HepG2 (cell line): Measurements from ENCODE around the gene PSD4. TPM values are rescaled to one million over a fixed set of nuclear protein-coding genes. Genes with fewer than 3 reads are reported as not detected.

Experiments used
- ATAC-seq: fragments of 200-7000 bp; cut with Tn5 transposase; 3 replicates; pipeline ENCODE4 v1.9.1; 2020; ENCODE audit warnings: mild to moderate bottlenecking, moderate library complexity
- BruUV-seq: library from RNA; stranded (reverse); fragments of 400-500 nt; replicated peaks from 2 replicates; lab custom pipeline; 2021; lab: Mats Ljungman, UMichigan
- CTCF ChIA-PET: fragments of 300-600 bp; formaldehyde crosslinking; extraction: SDS; loops from one replicate; lab custom pipeline; 2021; ENCODE audit warnings: low total read pairs, inconsistent platforms, low intra/inter-chr PET ratio; lab: Yijun Ruan, JAX
- POLR2A ChIA-PET: fragments of 350-600 bp; sonication (Branson Sonifier 250); formaldehyde crosslinking; loops from one replicate; lab custom pipeline; 2020; ENCODE audit warnings: antibody characterized with exemption, inconsistent platforms; lab: Yijun Ruan, JAX
- DNase-seq: peaks from one replicate; pipeline ENCODE4 v3.0.0-alpha.2; 2015; ENCODE audit warnings: low spot score
- FAIRE-seq: peaks from 3 replicates; lab custom pipeline; 2011; peaks lifted over from hg19 to GRCh38; lab: Jason Lieb, UNC
- H2AFZ ChIP-seq: one replicate; pipeline ENCODE4 v1.6.1; 2011; ENCODE audit warnings: low read length, inconsistent platforms
- H3K27ac ChIP-seq: fragments of 300-600 bp; 3 replicates; pipeline ENCODE4 v1.8.0; 2011; ENCODE audit warnings: mixed run types, mild to moderate bottlenecking, mixed read lengths, low read length, inconsistent platforms; ENCODE audit not compliant: insufficient read depth; ENCODE audit errors: extremely low read length
- H3K27me3 ChIP-seq, 2 experiments: fragments of 200-600 bp in 1 of 2; 2 replicates in 1 of 2; 3 replicates in 1 of 2; pipeline versions ENCODE4 v1.6.0 to v1.8.0; 2011; ENCODE audit warnings: low read length in 2 of 2, mild to moderate bottlenecking in 2 of 2, moderate library complexity in 2 of 2, inconsistent platforms in 1 of 2; ENCODE audit not compliant: insufficient read depth in 2 of 2, control insufficient read depth in 1 of 2
- H3K36me3 ChIP-seq, 2 experiments: fragments of 200-600 bp in 1 of 2; replicated peaks in 1 of 2; 2 replicates in 1 of 2; 3 replicates in 1 of 2; pipeline versions ENCODE4 v1.5.1 to v1.8.0; 2011; ENCODE audit warnings: low read length in 2 of 2, inconsistent platforms in 1 of 2; ENCODE audit not compliant: insufficient read depth in 2 of 2, control insufficient read depth in 1 of 2
- H3K4me1 ChIP-seq: 2 replicates; pipeline ENCODE4 v1.5.1; 2012; ENCODE audit warnings: low read length, inconsistent platforms; ENCODE audit not compliant: insufficient read depth
- H3K4me2 ChIP-seq: 2 replicates; pipeline ENCODE4 v1.6.0; 2011; ENCODE audit warnings: low read depth, low read length, inconsistent platforms
- H3K4me3 ChIP-seq, 3 experiments: fragments of 200-600 bp in 1 of 3; sonication (generic), shearing (Covaris generic) in 1 of 3; replicated peaks in 1 of 3; 2 replicates each; pipeline ENCODE4 v1.5.1; 2011 to 2016; ENCODE audit warnings: low read length in 3 of 3, inconsistent platforms in 2 of 3, low read depth in 2 of 3, mild to moderate bottlenecking in 2 of 3, control low read depth in 1 of 3, mixed read lengths in 1 of 3; ENCODE audit not compliant: insufficient read depth in 1 of 3
- H3K79me2 ChIP-seq: one replicate; pipeline ENCODE4 v1.6.1; 2011; ENCODE audit warnings: low read length, inconsistent platforms; ENCODE audit not compliant: insufficient read depth
- H3K9ac ChIP-seq: 2 replicates; pipeline ENCODE4 v1.6.0; 2011; ENCODE audit warnings: mild to moderate bottlenecking, low read depth, low read length, inconsistent platforms; ENCODE audit not compliant: insufficient read depth
- H3K9me3 ChIP-seq: 2 replicates; pipeline ENCODE4 v1.5.1; 2012; ENCODE audit warnings: mild to moderate bottlenecking, low read length
- H4K20me1 ChIP-seq: 2 replicates; pipeline ENCODE4 v1.6.0; 2011; ENCODE audit warnings: inconsistent platforms, mild to moderate bottlenecking, low read length, moderate library complexity; ENCODE audit not compliant: insufficient read depth
- CTCF ChIP-seq: sonication (generic); formaldehyde crosslinking; IDR thresholded peaks from 2 replicates; pipeline ENCODE4 v1.5.0; 2020; ENCODE audit warnings: mild to moderate bottlenecking, missing genetic modification reagents, moderate library complexity
- SMC3 ChIP-seq: IDR thresholded peaks from 2 replicates; pipeline ENCODE4 v1.6.1; 2011; ENCODE audit warnings: low read length, improper control_type of control experiment
- STAG1 ChIP-seq: sonication (generic); formaldehyde crosslinking; IDR thresholded peaks from 2 replicates; pipeline ENCODE4 v1.4.0; 2020; ENCODE audit warnings: missing genetic modification reagents
- ZNF124 ChIP-seq: sonication (generic); formaldehyde crosslinking; IDR thresholded peaks from 2 replicates; pipeline ENCODE4 v1.4.0; 2020; ENCODE audit warnings: missing genetic modification reagents
- ZNF501 ChIP-seq: sonication (generic); formaldehyde crosslinking; IDR thresholded peaks from 2 replicates; pipeline ENCODE4 v1.5.1; 2020; ENCODE audit warnings: mild to moderate bottlenecking, moderate library complexity, missing genetic modification reagents
- WGBS: methylation state at CpG from one replicate; pipeline ENCODE4 v1.1.6; 2017; ENCODE audit warnings: low lambda C conversion rate; 5-methylcytosine and 5-hydroxymethylcytosine counted together
- in situ Hi-C: cut with HindIII; loops from 2 replicates; pipeline ENCODE4 v1.10.0; 2017; ENCODE audit warnings: low pct_unique_long_range_greater_than_20kb; ENCODE audit not compliant: extremely low pct_ligation_motif_present
- intact Hi-C: fragments of 100-400 bp; cut with micrococcal nuclease; formaldehyde crosslinking; loops from one replicate; pipeline ENCODE4 v1.10.0; 2022; ENCODE audit not compliant: unreplicated experiment
- polyA plus RNA-seq, 8 experiments: library from polyadenylated mRNA; depleted of rRNA in 3 of 8; stranded (reverse) in 7 of 8; unstranded in 1 of 8; fragments of >200 nt; fragmentation: Illumina TruSeq in 4 of 8; extraction: Trizol in 4 of 8; gene quantifications; 2 replicates each; pipeline versions ENCODE4 v1.2.1 to v1.2.3, GENCODE V29; 2011 to 2016; ENCODE audit warnings: low read depth in 4 of 8, missing spikeins in 1 of 8, mixed read lengths in 1 of 8; ENCODE audit not compliant: insufficient read depth in 1 of 8
- total RNA-seq, 5 experiments: library from RNA; depleted of rRNA; stranded (reverse); fragments of >200 nt; fragmentation: Illumina TruSeq; extraction: Trizol; gene quantifications; 2 replicates each; pipeline ENCODE4 v1.2.3, GENCODE V29; 2016; ENCODE audit warnings: low read depth in 1 of 5
- TF ChIP-seq, protein P1 (sequence below): fragments of 450-650 bp; IDR thresholded peaks from 2 replicates; pipeline ENCODE4 v1.6.1; 2016

Gene PSD4
- total and polyA plus RNA-seq, 2 of the 13 experiments (the other 11 are each of a cell fraction or from before 2014, with no cell fraction given): 5.8 to 9.4 TPM

- Histone ChIP-seq H3K9me3 (no peaks in the 10 kb centered on the region), H3K27ac (no peak overlapping the region), H3K36me3 (no peaks in the 10 kb centered on the region), H3K4me3 (no peak overlapping the region), H3K27me3 (0 out of 5 replicates have a peak, but pooled peaks cover 0 to 5% of the 10 kb centered on the region in 2 experiments), H4K20me1 (no peaks in the 10 kb centered on the region), H3K79me2 (no peaks in the 10 kb centered on the region)
- in situ Hi-C loops: no loop called here
- peak; percentile 53 for TF ChIP-seq CTCF (CRISPR knock-in tag)
- TF ChIP-seq SMC3: peak; percentile 32; the same call in 1 of the 2 replicates
- TF ChIP-seq ZNF124 (CRISPR knock-in tag): no peak
- TF ChIP-seq ZNF501: no peak
- TF ChIP-seq, protein P1, sequence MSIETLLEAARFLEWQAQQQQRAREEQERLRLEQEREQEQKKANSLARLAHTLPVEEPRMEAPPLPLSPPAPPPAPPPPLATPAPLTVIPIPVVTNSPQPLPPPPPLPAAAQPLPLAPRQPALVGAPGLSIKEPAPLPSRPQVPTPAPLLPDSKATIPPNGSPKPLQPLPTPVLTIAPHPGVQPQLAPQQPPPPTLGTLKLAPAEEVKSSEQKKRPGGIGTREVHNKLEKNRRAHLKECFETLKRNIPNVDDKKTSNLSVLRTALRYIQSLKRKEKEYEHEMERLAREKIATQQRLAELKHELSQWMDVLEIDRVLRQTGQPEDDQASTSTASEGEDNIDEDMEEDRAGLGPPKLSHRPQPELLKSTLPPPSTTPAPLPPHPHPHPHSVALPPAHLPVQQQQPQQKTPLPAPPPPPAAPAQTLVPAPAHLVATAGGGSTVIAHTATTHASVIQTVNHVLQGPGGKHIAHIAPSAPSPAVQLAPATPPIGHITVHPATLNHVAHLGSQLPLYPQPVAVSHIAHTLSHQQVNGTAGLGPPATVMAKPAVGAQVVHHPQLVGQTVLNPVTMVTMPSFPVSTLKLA: no peak
- peak; percentile 69 for TF ChIP-seq STAG1 (CRISPR knock-in tag)
- TF ChIP-seq, all 625 proteins: peak for 3
- WGBS: 23% methylated on average over 1 of the region's 1 CpG
- DNase-seq: no peak
- intact Hi-C loops: no loop called here
- ChIA-PET POLR2A (no interaction called here), CTCF (no interaction called here)
- peak; percentile 48 for ATAC-seq
- no peak overlapping the region for H2AFZ ChIP-seq
- H3K9ac ChIP-seq: no peak overlapping the region
- H3K4me2 ChIP-seq: no peak overlapping the region
- FAIRE-seq: peak; percentile 4
- BruUV-seq: no TSS peak
- H3K4me1 ChIP-seq: peaks cover 43% of the 10 kb centered on the region
Measured at GRCh38 chr2:113227290-113227689, 53.5 kb downstream of the PSD4 start.
